Activated T-helper 1 cell treated with anti-CD3 and anti-CD28 coated beads, Interleukin-2, amount 50 U/mL, for 16 hours (primary cell): ENCODE results near the gene PC.

ENCODE experiments used
- DNase-seq, 2 donors: peaks; one replicate each; pipeline ENCODE4 v3.0.0-alpha.2; 2020; ENCODE audit warnings: low read depth in 1 of 2, low spot score in 1 of 2

PC gene

GRCh38 chr11:66953081-66953833 is 4.9 kb downstream of the PC start:
- DNase-seq: no peak

- DNase-seq: no peak
Observed at GRCh38 chr11:66951927-66952337, 6.3 kb downstream of the PC start.

- DNase-seq: no peak
Observed at GRCh38 chr11:66951135-66951534, 7.0 kb downstream of the PC start.

- DNase-seq: no peak
Observed at GRCh38 chr11:66950112-66950535, 8.1 kb downstream of the PC start.

GRCh38 chr11:66938582-66939135 is 19.5 kb downstream of the PC start:
- DNase-seq: no peak

- no peak for DNase-seq
Observed at GRCh38 chr11:66937193-66937733, 20.9 kb downstream of the PC start.

GRCh38 chr11:66936311-66936711 is 21.9 kb downstream of the PC start:
- no peak for DNase-seq

- DNase-seq: no peak
Observed at GRCh38 chr11:66934950-66935779, 23.0 kb downstream of the PC start.

- DNase-seq: no peak
Observed at GRCh38 chr11:66933531-66933930, 24.7 kb downstream of the PC start.

GRCh38 chr11:66932543-66932942 is 25.6 kb downstream of the PC start:
- DNase-seq: no peak

- no peak for DNase-seq
Observed at GRCh38 chr11:66929753-66930152, 28.4 kb downstream of the PC start.

- no peak for DNase-seq
Observed at GRCh38 chr11:66924272-66924671, 33.9 kb downstream of the PC start.

GRCh38 chr11:66922551-66922950 is 35.6 kb downstream of the PC start:
- DNase-seq: no peak

GRCh38 chr11:66920978-66921784 is 37.0 kb downstream of the PC start:
- DNase-seq: no peak

GRCh38 chr11:66919923-66920322 is 38.3 kb downstream of the PC start:
- DNase-seq: no peak

GRCh38 chr11:66918741-66919140 is 39.4 kb downstream of the PC start:
- no peak for DNase-seq

- DNase-seq: no peak
Observed at GRCh38 chr11:66915866-66916265, 42.3 kb downstream of the PC start.

GRCh38 chr11:66915046-66915832 is 42.9 kb downstream of the PC start:
- no peak for DNase-seq

GRCh38 chr11:66914505-66914904 is 43.7 kb downstream of the PC start:
- DNase-seq: no peak

GRCh38 chr11:66912911-66913310 is 45.3 kb downstream of the PC start:
- DNase-seq: no peak
